HL-60 (cell line): ENCODE measurements around the gene BSCL2.

ENCODE experiments used
- CTCF ChIP-seq: IDR thresholded peaks from one replicate; pipeline ENCODE4 v1.5.1; 2011; ENCODE audit warnings: low read length, control low read depth, inconsistent platforms; ENCODE audit not compliant: insufficient read depth
- POLR2AphosphoS5 ChIP-seq: IDR thresholded peaks from 2 replicates; pipeline ENCODE4 v1.6.1; 2012; ENCODE audit warnings: low read depth

- TF ChIP-seq CTCF = no peak
- TF ChIP-seq POLR2AphosphoS5 = no peak; the same call in 1 of the 2 replicates
Measured at GRCh38 chr11:62671236-62671607, 36.0 kb downstream of the BSCL2 start.
